K562 (cell line): ENCODE measurements around the gene MEI4.

Experiments used
- CCAR2 ChIP-seq: fragments of 200-400 bp; formaldehyde crosslinking; IDR thresholded peaks from 2 replicates; pipeline ENCODE4 v1.6.1; 2017; ENCODE audit warnings: mild to moderate bottlenecking, low read depth, low read length
- CREB1 ChIP-seq, 2 experiments: sonication (generic) in 1 of 2; formaldehyde crosslinking in 1 of 2; IDR thresholded peaks; 2 replicates each; pipeline versions ENCODE4 v1.6.1 to v1.8.0; 2012 to 2022; ENCODE audit warnings: inconsistent platforms in 1 of 2, mild to moderate bottlenecking in 1 of 2, missing genetic modification reagents in 1 of 2, moderate library complexity in 1 of 2
- CREB3 ChIP-seq: fragments of 450-650 bp; conservative IDR thresholded peaks from 2 replicates; pipeline ENCODE4 v1.6.1; 2016; ENCODE audit warnings: missing genetic modification characterization, low read depth, mild to moderate bottlenecking, missing compliant biosample characterization, moderate library complexity
- CTCF ChIP-seq, 3 experiments: IDR thresholded peaks in 2 of 3; conservative IDR thresholded peaks in 1 of 3; 2 replicates each; pipeline ENCODE4 v1.5.1; 2011 to 2012; ENCODE audit warnings: low read length in 3 of 3, mild to moderate bottlenecking in 3 of 3, control low read depth in 2 of 3, improper control_type of control experiment in 1 of 3, inconsistent platforms in 1 of 3, low read depth in 1 of 3, mixed read lengths in 1 of 3, moderate library complexity in 1 of 3; ENCODE audit not compliant: insufficient read depth in 2 of 3
- ETV5 ChIP-seq: sonication (generic); formaldehyde crosslinking; IDR thresholded peaks from 2 replicates; pipeline ENCODE4 v1.4.0; 2020; ENCODE audit warnings: low read depth, mild to moderate bottlenecking, missing genetic modification reagents
- PRPF4 ChIP-seq: fragments of 200-400 bp; formaldehyde crosslinking; IDR thresholded peaks from one replicate; pipeline ENCODE4 v1.6.1; 2017; ENCODE audit warnings: low read length, low read depth, mild to moderate bottlenecking; ENCODE audit not compliant: insufficient read depth, poor library complexity, severe bottlenecking
- RNF2 ChIP-seq: sonication (generic); IDR thresholded peaks from 2 replicates; pipeline ENCODE4 v1.6.1; 2016
- ZNF121 ChIP-seq: sonication (generic); formaldehyde crosslinking; conservative IDR thresholded peaks from 2 replicates; pipeline ENCODE4 v1.8.0; 2022; ENCODE audit warnings: missing genetic modification reagents

GRCh38 chr6:77778527-77778926 lies 125.7 kb downstream of the MEI4 start:
- TF ChIP-seq RNF2 (no peak), ETV5 (no peak), CCAR2 (no peak), CTCF (IDR thresholded peaks at IDR 0.05 in 2 of 3, conservative IDR thresholded peaks at IDR 0.05 in 1 of 3; ENCODE audit: insufficient read depth in 2 of 3, low read depth in 1 of 3, low read length in 3 of 3) (no peak), CREB1 (IDR thresholded peaks at IDR 0.05) (no peak), CREB1 (CRISPR knock-in tag; IDR thresholded peaks at IDR 0.05) (no peak), CREB3 (tag) (no peak), PRPF4 (no peak), ZNF121 (CRISPR knock-in tag) (no peak)
